CD4-positive, alpha-beta T cell treated with Interleukin-15 for 4 hours (primary cell): Measurements from ENCODE around the gene UBAP1L.
"Not testable (repeated sequence)": the region's sequence is repeated elsewhere in the genome, so short reads cannot be mapped to it uniquely, and the experiment has no call there.

Experiments used
- DNase-seq: peaks from one replicate; pipeline ENCODE4 v3.0.0-alpha.2; 2020; ENCODE audit warnings: low spot score

Gene UBAP1L

DNA sequence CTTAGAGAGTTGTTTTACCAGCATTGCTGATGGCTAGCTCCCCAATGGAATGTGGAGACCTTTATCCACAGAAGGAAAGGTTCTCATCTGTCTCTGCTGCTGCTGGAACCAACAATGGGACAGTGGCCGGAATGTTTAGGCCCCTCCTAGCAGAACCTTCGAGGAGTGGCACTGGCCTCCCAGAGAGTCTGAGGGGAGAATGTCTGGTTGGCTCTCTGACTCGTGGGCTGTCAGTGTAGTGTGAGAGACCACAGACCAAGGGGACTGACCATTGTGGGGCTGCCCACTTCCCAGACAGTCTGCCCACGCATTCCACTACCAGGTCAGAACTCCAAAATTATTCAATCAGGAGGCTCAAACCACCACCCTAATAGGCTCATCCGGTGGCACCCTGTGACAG is 52.3 kb downstream of the UBAP1L start:
- DNase-seq: no peak

DNA sequence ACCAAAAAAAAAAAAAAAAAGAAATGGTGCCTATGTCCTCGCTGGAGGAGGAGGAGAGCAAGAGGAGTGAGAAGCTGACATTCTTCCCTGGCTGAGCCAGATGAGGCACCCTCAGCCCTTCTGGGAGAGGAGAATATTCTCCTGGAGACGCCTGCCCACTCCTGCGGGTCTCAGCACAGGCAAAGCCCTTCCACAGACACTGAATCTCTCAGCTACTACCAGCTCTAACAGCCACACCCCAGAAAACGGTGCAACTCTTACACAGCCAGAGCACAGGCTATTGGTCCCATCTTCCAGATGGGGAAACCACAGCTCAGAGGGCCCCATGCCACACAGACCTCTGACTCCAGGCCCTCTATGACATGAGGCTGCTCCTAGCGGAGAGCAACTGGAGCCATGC is 52.9 kb downstream of the UBAP1L start:
- no peak for DNase-seq

DNA sequence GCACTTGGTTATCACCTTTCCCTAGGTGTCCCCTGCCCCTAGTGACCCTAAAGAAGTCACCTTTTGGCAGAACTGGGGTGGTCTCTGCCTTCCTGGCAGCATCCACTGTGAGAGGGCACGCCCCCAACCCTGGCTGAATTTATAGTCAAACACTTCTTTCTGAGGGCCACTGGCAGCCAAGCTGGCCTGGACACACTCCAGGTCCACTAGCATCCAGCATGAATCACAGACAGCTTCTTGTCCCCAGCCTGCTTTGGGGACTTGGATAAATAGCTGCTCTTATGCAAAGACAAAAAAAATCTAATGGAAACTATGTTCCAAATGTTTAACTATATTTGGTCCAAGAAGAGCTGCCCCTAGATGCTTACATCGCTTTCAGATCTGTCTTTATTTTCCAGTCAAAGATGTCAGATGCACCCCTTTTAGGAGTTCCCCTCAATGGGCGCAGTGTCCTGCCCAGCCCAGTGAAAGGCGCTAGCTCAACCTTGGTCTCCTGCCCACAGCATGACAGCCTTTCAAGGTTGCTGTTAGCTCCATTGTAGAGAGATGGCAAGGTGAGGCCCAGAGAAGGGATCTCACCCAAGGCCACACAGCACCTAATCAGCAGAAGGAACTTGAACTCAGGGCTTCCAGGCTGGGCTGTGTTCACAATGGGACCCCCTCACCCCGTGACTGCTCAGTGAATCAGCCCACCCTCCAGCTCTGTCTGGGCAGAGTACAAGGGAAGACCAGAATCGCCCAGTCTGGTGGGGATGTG is 54.2 kb downstream of the UBAP1L start:
- DNase-seq: no peak

GRCh38 chr15:65059931-65060596 is 54.9 kb downstream of the UBAP1L start:
- no peak for DNase-seq

GRCh38 chr15:65059369-65059750 is 55.6 kb downstream of the UBAP1L start:
- no peak for DNase-seq

- no peak for DNase-seq
Observed at GRCh38 chr15:65058394-65059368, 56.3 kb downstream of the UBAP1L start.

- no peak for DNase-seq
Observed at GRCh38 chr15:65057549-65057940, 57.5 kb downstream of the UBAP1L start.

DNA sequence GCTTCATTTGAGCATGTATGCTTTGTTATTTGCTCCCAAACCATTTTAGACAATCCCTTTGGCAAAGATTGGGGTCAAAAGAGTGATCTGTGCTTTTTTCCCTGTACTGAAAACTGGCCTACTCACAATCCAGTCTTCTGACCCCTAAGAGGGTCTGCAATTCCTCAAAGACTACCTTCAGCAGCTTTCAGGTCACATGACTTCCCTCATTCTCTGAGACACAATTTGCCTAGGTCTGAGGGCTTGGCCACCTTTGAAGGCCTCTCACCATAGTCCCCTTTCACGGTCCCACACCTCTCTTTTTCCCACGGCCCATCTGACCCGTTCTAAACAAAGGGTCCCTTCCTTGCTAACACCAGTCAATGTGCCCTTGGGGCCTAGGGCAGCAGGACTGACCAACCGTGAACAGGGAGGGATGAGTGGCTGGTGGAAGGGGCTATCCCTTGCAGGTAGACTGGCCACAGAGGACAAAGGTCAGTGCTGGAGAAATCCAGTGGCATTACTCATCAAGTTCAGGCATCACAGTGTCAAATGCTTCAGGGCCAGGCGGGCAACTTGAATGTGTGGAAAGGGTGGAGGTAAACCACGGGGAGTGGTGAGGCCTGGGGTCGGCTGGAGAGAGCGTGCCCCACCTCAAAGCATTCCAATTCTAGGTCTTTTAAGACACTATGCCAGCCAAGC is 58.0 kb downstream of the UBAP1L start:
- no peak for DNase-seq

DNA sequence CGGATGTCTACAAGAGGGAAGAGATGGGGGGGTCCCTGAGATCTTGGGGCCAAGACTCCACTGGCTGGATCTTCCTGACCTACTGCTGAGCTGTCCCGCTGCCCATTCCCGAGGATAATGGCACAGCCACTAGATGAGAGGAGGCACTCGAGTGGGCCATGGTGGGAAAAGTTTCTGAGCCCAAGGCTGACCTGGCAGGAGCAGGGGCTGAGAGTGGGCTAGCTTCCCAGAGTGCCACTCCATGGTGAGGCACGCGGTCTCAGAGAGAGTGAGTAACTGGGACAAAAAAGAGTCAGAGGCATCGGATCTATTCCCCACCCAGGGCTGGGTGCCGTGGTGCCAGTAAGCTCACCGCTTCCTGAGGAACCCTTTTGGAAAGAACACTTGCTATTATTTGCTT is 58.9 kb downstream of the UBAP1L start:
- no peak for DNase-seq

DNA sequence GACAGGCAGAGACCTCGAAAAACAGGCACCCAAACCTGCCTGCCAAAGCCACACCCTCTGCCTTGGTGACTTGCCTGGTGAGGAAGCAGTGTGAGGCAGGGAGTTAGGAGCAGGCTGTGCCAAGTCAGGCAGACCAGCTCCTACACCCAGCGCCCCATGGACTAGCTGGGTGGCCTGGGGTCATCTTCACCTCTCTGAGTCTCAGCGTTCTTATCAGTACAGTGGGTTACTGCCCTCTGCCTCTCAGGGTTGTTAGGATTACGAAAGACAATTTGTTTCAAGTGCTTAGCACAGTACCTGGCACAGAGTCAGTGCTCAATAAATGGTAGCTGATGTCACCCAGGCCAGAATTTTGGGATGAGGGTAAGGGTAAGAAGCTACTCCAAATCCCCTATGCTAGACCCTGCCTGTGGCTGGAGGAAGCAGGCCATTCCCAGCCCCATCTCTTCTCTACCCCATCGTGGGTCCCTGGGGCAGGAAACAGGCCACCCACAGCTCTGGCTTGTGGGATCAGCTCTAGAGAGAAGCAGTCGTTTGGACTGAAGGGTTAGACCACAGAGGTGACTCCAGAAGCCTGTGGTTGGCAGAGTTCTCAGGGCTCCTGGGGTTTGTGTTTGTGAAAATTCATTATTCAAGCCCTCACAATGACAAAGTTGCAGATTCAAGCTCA is 59.7 kb downstream of the UBAP1L start:
- DNase-seq: no peak

DNA sequence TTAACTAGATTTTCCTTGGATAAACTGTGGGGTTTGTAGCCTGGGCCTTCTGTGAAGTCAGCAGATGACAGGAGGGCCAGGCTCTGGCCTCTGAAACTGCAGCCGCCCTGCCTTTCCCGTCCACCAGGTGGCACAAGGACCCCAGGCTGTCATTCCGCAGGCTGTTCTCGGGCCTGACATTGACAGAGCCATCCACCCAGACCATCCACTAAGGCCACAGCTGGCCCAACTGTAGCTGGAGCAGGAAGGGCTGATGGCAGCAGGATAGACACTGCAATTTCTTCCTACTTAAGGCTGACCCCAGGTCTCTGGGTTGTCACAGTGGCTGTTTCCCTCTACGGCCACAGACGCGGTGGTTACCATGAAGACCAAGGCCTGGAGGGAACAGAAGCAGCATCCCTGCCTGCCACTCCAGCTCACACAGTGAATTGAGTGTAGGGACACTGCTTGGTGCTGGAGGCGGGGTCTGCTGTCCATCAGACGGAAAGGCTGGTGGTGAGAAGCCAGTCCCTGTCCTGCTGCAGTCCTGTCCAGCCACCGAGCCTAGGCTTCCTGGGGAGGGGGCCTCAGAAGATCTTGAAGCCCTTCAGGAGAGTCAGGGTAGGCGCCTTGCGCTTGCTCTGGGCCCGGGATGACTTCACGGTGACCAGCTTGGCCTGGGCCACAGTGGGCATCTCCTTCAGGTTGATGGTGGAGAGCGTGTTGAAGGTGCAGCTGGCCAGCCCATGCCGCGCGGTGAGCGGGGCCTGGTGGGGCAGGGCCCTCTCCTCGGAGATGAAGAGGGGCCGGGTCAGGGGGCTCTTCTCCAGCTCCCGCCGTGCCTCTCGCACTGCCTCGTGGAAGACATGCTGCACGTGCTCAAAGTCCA is 60.4 kb downstream of the UBAP1L start:
- DNase-seq: peak; percentile 46

GRCh38 chr15:65052956-65053355 is 62.0 kb downstream of the UBAP1L start:
- DNase-seq: no peak

DNA sequence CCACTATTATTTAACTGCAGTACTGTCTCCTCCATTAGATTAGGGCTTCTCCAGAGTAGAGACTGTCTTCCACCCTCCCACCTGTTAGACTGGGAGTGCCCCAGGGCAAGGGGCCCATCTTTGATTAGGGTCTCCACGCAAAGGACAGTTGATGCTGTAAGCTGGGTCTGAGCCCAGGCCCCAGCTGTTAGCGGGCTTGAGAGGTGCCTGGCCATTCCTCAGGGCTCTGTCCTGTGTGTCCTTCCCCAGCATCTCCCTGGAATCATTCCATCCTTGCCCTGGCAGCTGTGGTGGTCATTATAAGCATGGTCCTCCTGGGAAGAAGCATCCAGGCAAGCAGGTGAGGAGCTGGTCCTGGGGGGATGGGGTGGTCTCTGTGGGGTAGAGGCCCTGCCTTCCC is 63.7 kb downstream of the UBAP1L start:
- no peak for DNase-seq

GRCh38 chr15:65050270-65050669 is 64.7 kb downstream of the UBAP1L start:
- DNase-seq: no peak

GRCh38 chr15:65049418-65049840 is 65.6 kb downstream of the UBAP1L start:
- peak; percentile 84 for DNase-seq

- DNase-seq: no peak
Observed at GRCh38 chr15:65048241-65048640, 66.8 kb downstream of the UBAP1L start.

GRCh38 chr15:65044724-65045481 is 70.1 kb downstream of the UBAP1L start, which contains the start of gene SLC51B:
SLC51B (plus strand) TSS chr15:65045387; CDS start chr15:65050005, 4,618 bp downstream.
- no peak for DNase-seq

DNA sequence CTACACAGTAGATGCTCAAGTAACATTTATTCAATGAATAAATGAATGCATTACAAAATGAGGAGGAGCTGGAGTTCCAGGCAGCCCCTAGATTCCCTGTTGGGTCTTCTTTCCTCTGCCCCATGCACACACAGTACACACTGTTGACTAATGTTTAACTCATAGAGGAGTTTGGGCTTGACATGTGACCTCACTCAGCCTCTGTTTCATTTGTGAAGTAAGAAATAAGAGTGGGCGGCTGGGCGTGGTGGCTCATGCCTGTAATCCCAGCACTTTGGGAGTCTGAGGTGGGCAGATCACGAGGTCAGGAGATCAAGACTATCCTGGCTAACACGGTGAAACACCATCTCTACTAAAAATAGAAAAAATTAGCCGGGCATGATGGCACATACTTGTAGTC is 70.8 kb downstream of the UBAP1L start:
- not testable (repeated sequence) for DNase-seq

DNA sequence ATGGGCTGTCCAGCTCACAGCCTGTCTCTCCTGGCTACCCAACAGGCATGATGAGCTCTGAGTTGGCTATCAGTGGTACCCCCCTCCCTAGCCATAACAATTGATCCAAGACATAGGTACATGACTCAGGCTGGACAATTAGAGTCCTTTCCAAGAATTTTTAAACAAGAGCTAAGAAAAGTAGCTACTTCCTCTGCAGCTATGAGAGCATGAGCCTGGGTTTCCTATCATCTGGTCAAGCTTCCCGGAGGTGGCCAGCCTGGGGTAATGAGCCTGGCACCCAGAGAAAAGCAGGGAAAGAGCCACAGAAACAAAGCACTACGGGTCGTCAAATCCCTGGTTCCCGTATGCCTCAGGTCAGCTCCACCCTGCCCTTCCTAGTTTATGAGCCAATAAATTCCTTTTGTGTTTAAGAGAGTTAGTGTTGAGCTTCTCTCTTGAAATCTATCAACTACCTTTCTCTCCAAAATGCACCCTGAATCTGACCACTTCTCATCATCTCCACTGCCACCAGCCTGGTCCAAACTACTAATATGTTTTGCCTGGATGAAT is 72.1 kb downstream of the UBAP1L start:
- DNase-seq: no peak
